HUES48 (cell line): ENCODE results near the gene ZNF729.

Experiments used
- H3K27ac ChIP-seq: one replicate; pipeline ENCODE4 v1.7.0; 2013; ENCODE audit warnings: low read depth, low read length, inconsistent platforms
- H3K27me3 ChIP-seq: 2 replicates; pipeline ENCODE4 v1.6.1; 2013; ENCODE audit warnings: mild to moderate bottlenecking, low read length; ENCODE audit not compliant: control insufficient read depth, insufficient read depth
- H3K36me3 ChIP-seq: 2 replicates; pipeline ENCODE4 v1.6.1; 2013; ENCODE audit warnings: low read length; ENCODE audit not compliant: control insufficient read depth, insufficient read depth
- H3K4me1 ChIP-seq: 2 replicates; pipeline ENCODE4 v1.6.1; 2013; ENCODE audit warnings: mild to moderate bottlenecking, low read length; ENCODE audit not compliant: control insufficient read depth, insufficient read depth
- H3K4me3 ChIP-seq: 2 replicates; pipeline ENCODE4 v1.5.1; 2013; ENCODE audit warnings: mild to moderate bottlenecking, low read depth, low read length
- H3K9ac ChIP-seq: 2 replicates; pipeline ENCODE4 v1.6.1; 2013; ENCODE audit warnings: mild to moderate bottlenecking, low read depth, low read length, moderate library complexity
- H3K9me3 ChIP-seq: 2 replicates; pipeline ENCODE4 v1.6.1; 2013; ENCODE audit warnings: low read length; ENCODE audit not compliant: control insufficient read depth, insufficient read depth

The ZNF729 gene

GRCh38 chr19:22332924-22333323 is 46.7 kb downstream of the ZNF729 start:
- peaks cover 94% of the 10 kb centered on the region for H3K9me3 ChIP-seq
- no peaks in the 10 kb centered on the region for H3K36me3 ChIP-seq
- no peak overlapping the region for H3K4me3 ChIP-seq
- H3K27ac ChIP-seq = no peak overlapping the region
- H3K4me1 ChIP-seq = no peaks in the 10 kb centered on the region
- H3K9ac ChIP-seq = no peak overlapping the region
- H3K27me3 ChIP-seq = no peaks in the 10 kb centered on the region

GRCh38 chr19:22335716-22336115 is 49.5 kb downstream of the ZNF729 start:
- no peaks in the 10 kb centered on the region for H3K27me3 ChIP-seq
- H3K9ac ChIP-seq = no peak overlapping the region
- H3K9me3 ChIP-seq = peaks cover 91% of the 10 kb centered on the region
- no peaks in the 10 kb centered on the region for H3K36me3 ChIP-seq
- H3K4me1 ChIP-seq = no peaks in the 10 kb centered on the region
- no peak overlapping the region for H3K27ac ChIP-seq
- no peak overlapping the region for H3K4me3 ChIP-seq

DNA sequence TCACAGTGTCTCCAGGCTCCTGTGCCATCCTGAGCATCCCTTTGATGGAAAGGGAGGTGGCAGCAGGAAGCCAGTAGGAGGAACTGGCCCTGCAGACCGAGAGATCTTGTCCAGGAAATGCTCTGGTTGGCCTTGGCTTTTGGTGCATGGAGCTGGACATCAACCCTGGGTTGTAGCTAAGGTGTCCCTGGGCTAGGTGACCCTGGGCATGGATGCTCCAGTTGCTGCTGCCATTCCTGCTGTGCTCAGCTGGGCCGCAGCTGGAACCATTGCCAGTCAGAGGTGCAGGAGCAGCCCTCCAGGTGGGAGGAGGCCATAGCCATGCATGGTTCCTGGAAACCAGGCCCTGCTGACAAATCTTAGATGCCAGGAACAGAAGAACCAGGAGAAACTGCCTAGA is 68.4 kb downstream of the ZNF729 start:
- Histone ChIP-seq H3K9ac (no peak overlapping the region), H3K4me1 (no peaks in the 10 kb centered on the region), H3K9me3 (peaks cover 71% of the 10 kb centered on the region), H3K36me3 (no peaks in the 10 kb centered on the region), H3K4me3 (no peak overlapping the region), H3K27me3 (no peaks in the 10 kb centered on the region), H3K27ac (no peak overlapping the region)
